Measurements from ENCODE around the gene ZNF382.

GRCh38 chr19:36579255-36579654, 25.9 kb upstream of the ZNF382 start:
- TF ChIP-seq GLIS2 (tag by site-specific recombination; IDR thresholded peaks at IDR 0.05) (no peak), HOXA7 (CRISPR knock-in tag; IDR thresholded peaks at IDR 0.05; ENCODE audit: borderline replicate concordance) (no peak)

Measured in HEK293 (cell line).